ENCODE data around the gene RAG1.

- TF ChIP-seq CTCF (IDR thresholded peaks at IDR 0.05) (no peak), POLR2AphosphoS5 (IDR thresholded peaks at IDR 0.05) (no peak)
These were observed 41.6 kb downstream of the RAG1 start for GRCh38 chr11:36609383-36609782.

Data from suprapubic skin (tissue), 3 donors.